ENCODE results near the gene ATP1B2.

- TF ChIP-seq POLR2A (IDR thresholded peaks at IDR 0.05; ENCODE audit: low read length) (no peak), BHLHE40 (IDR thresholded peaks at IDR 0.05; ENCODE audit: low read depth, low read length) (no peak), EP300 (IDR thresholded peaks at IDR 0.05) (no peak), CEBPB (IDR thresholded peaks at IDR 0.05) (no peak), FOSL2 (IDR thresholded peaks at IDR 0.05) (no peak), FOSL2 (CRISPR knock-in tag; IDR thresholded peaks at IDR 0.05) (no peak), RAD21 (conservative IDR thresholded peaks at IDR 0.05 in 1 of 2, IDR thresholded peaks at IDR 0.05 in 1 of 2) (no peak), MYC (IDR thresholded peaks at IDR 0.05; ENCODE audit: borderline replicate concordance, low read length) (no peak), CTCF (IDR thresholded peaks at IDR 0.05) (no peak), REST (IDR thresholded peaks at IDR 0.05) (no peak), USF2 (IDR thresholded peaks at IDR 0.05) (no peak), ZNF302 (CRISPR knock-in tag; IDR thresholded peaks at IDR 0.05) (no peak), KDM1A (IDR thresholded peaks at IDR 0.05; ENCODE audit: low read depth) (no peak), CBX8 (IDR thresholded peaks at IDR 0.05) (no peak)
Measured at GRCh38 chr17:7623661-7624060, 27.1 kb upstream of the ATP1B2 start.

Data from A549 (cell line).